Esophagus mucosa (tissue), 1 donor: ENCODE measurements around the gene SIRT6. TPM values are rescaled to one million over a fixed set of nuclear protein-coding genes. Genes with fewer than 3 reads are reported as not detected.
"Not testable (repeated sequence)": the region's sequence is repeated elsewhere in the genome, so short reads cannot be mapped to it uniquely, and the experiment has no call there.

ENCODE experiments used
- ATAC-seq: fragments of 200-7000 bp; cut with Tn5 transposase; one replicate; pipeline ENCODE4 v1.9.1; 2020
- total RNA-seq: library from RNA; stranded (reverse); gene quantifications from one replicate; pipeline ENCODE4 v1.2.4, GENCODE V29; 2023
- donor health status: DM: yes; HTN: yes; CAD: no.

The SIRT6 gene
- total RNA-seq, 1 donor from 2014 or later, result 13.2 TPM

GRCh38 chr19:4199699-4200293 is 17.4 kb upstream of the SIRT6 start:
- no peak for ATAC-seq

- ATAC-seq, result no peak
Measured at GRCh38 chr19:4198467-4199126, 16.2 kb upstream of the SIRT6 start.

GRCh38 chr19:4197625-4198466 is 15.5 kb upstream of the SIRT6 start:
- ATAC-seq, result no peak

- no peak for ATAC-seq
Measured at GRCh38 chr19:4197228-4197624, 14.9 kb upstream of the SIRT6 start.

- no peak for ATAC-seq
Measured at GRCh38 chr19:4196587-4197148, 14.3 kb upstream of the SIRT6 start.

- ATAC-seq, result no peak
Measured at GRCh38 chr19:4196009-4196408, 13.6 kb upstream of the SIRT6 start.

GRCh38 chr19:4194353-4194752 is 12.0 kb upstream of the SIRT6 start:
- ATAC-seq, result no peak

- ATAC-seq, result not testable (repeated sequence)
Measured at GRCh38 chr19:4192537-4192936, 10.2 kb upstream of the SIRT6 start.

- no peak for ATAC-seq
Measured at GRCh38 chr19:4189641-4190040, 7.3 kb upstream of the SIRT6 start.

GRCh38 chr19:4187313-4188122 is 5.2 kb upstream of the SIRT6 start:
- ATAC-seq, result no peak

GRCh38 chr19:4186087-4186993 is 4.0 kb upstream of the SIRT6 start:
- peak; percentile 49 for ATAC-seq

GRCh38 chr19:4185413-4186086 is 3.2 kb upstream of the SIRT6 start:
- no peak for ATAC-seq

GRCh38 chr19:4184718-4185352 is 2.5 kb upstream of the SIRT6 start:
- no peak for ATAC-seq

GRCh38 chr19:4183967-4184717 is 1.8 kb upstream of the SIRT6 start:
- ATAC-seq, result no peak

- ATAC-seq, result peak; percentile 51
Measured at GRCh38 chr19:4181053-4181508, 1.3 kb downstream of the SIRT6 start.

- ATAC-seq, result no peak
Measured at GRCh38 chr19:4178990-4179389, 3.4 kb downstream of the SIRT6 start.

- ATAC-seq, result no peak
Measured at GRCh38 chr19:4177146-4177545, 5.2 kb downstream of the SIRT6 start.

- no peak for ATAC-seq
Measured at GRCh38 chr19:4175669-4175931, 6.8 kb downstream of the SIRT6 start.

- ATAC-seq, result no peak
Measured at GRCh38 chr19:4174895-4175668, 7.3 kb downstream of the SIRT6 start.
